ENCODE measurements around the gene SSU72. TPM values are rescaled to one million over a fixed set of nuclear protein-coding genes. Genes with fewer than 3 reads are reported as not detected.

Gene SSU72
- total RNA-seq, 1 experiment from 2014 or later, result 179 TPM

GRCh38 chr1:1547011-1547410, 27.7 kb downstream of the SSU72 start:
- H2AFZ ChIP-seq (ENCODE audit: low read length), result no peak overlapping the region
- no peaks in the 10 kb centered on the region for H3K4me1 ChIP-seq (ENCODE audit: insufficient read depth, low read length)
- TF ChIP-seq CTCF (conservative IDR thresholded peaks at IDR 0.05), result no peak
- no peak overlapping the region for H3K27ac Mint-ChIP-seq
- H3K9me3 ChIP-seq (ENCODE audit: control insufficient read depth, low read depth, low read length), result no peaks in the 10 kb centered on the region
- no peak overlapping the region for H2AK5ac ChIP-seq (ENCODE audit: insufficient read length, low read length)
- H3K27ac ChIP-seq (ENCODE audit: insufficient read length, low read depth, low read length), result no peak overlapping the region
- H3K9ac ChIP-seq (ENCODE audit: extremely low read depth, insufficient read length, low read length), result no peak overlapping the region
- H3K56ac ChIP-seq (ENCODE audit: insufficient read length, low read depth, low read length), result no peak overlapping the region
- H3K9me3 Mint-ChIP-seq, result no peaks in the 10 kb centered on the region
- no peaks in the 10 kb centered on the region for H3K79me2 ChIP-seq (ENCODE audit: insufficient read depth, low read length)
- no peaks in the 10 kb centered on the region for H3K4me1 Mint-ChIP-seq
- H4K5ac ChIP-seq (ENCODE audit: insufficient read length, low read depth, low read length), result no peak overlapping the region
- no peak for DNase-seq
- no peaks in the 10 kb centered on the region for H4K20me1 ChIP-seq (ENCODE audit: control insufficient read depth, insufficient read depth, insufficient read length)
- no peak overlapping the region for H2BK15ac ChIP-seq (ENCODE audit: low read depth, low read length)
- no peak overlapping the region for H3K4me3 Mint-ChIP-seq
- no peaks in the 10 kb centered on the region; the same call in 1 of the 2 replicates for H3K27me3 Mint-ChIP-seq (ENCODE audit: low read depth)
- H4K91ac ChIP-seq (ENCODE audit: insufficient read length, low read depth, low read length), result no peak overlapping the region
- H2BK12ac ChIP-seq (ENCODE audit: insufficient read length, low read depth, low read length), result no peak overlapping the region
- no peak overlapping the region for H3K14ac ChIP-seq (ENCODE audit: insufficient read depth, low read length)
- no peaks in the 10 kb centered on the region for H3K27me3 ChIP-seq (ENCODE audit: insufficient read depth, low read length)
- no peaks in the 10 kb centered on the region for H3K23me2 ChIP-seq (ENCODE audit: insufficient read length, low read depth, low read length, poor library complexity, severe bottlenecking)
- no peak overlapping the region for H3K23ac ChIP-seq (ENCODE audit: insufficient read length, low read depth, low read length)
- no peak overlapping the region for H4K8ac ChIP-seq (replicated peaks; ENCODE audit: insufficient read length, low read depth, low read length)
- no peak overlapping the region for H2BK5ac ChIP-seq (ENCODE audit: insufficient read length, low read length)
- no peak overlapping the region for H3K4ac ChIP-seq (ENCODE audit: low read depth, low read length)
- H3K79me1 ChIP-seq (ENCODE audit: insufficient read depth, low read depth, low read length, poor library complexity, severe bottlenecking), result no peaks in the 10 kb centered on the region
- no peak overlapping the region for H3K4me2 ChIP-seq (ENCODE audit: insufficient read depth, insufficient read length, low read length)
- no peak overlapping the region for H3K18ac ChIP-seq (ENCODE audit: insufficient read length, low read depth, low read length)
- no CpG with 5 or more reads among the region's 9 CpGs for WGBS (ENCODE audit: extremely low coverage, insufficient read length, low lambda C conversion rate)
- H3K36me3 Mint-ChIP-seq (ENCODE audit: insufficient read depth in 1 of 3, low read depth in 3 of 3), result peaks cover 2 to 32% (median 25%) of the 10 kb centered on the region in 3 experiments; a peak in 5 of 7 replicates
- no peak overlapping the region for H2BK20ac ChIP-seq (ENCODE audit: low read depth, low read length, poor library complexity, severe bottlenecking)
- H3T11ph ChIP-seq (ENCODE audit: low read length), result no peak overlapping the region
- H2BK120ac ChIP-seq (ENCODE audit: low read depth, low read length, poor library complexity, severe bottlenecking), result no peak overlapping the region
